K562 (cell line): ENCODE data around the gene SLC16A9.
"Not testable (repeated sequence)": the region's sequence is repeated elsewhere in the genome, so short reads cannot be mapped to it uniquely, and the experiment has no call there.

Source experiments
- RB1 ChIP-seq: fragments of 450-650 bp; IDR thresholded peaks from 2 replicates; pipeline ENCODE4 v1.6.1; 2017; ENCODE audit warnings: low read depth, mild to moderate bottlenecking
- RFX5 ChIP-seq: IDR thresholded peaks from 2 replicates; pipeline ENCODE4 v1.6.1; 2011; ENCODE audit warnings: low read depth, mild to moderate bottlenecking, improper control_type of control experiment, low read length

- TF ChIP-seq RB1, RFX5: not testable (repeated sequence)
These were observed 68.0 kb downstream of the SLC16A9 start for GRCh38 chr10:59641688-59642087.
